Liver (tissue), 3 donors: ENCODE data around the gene OSBP2.

Experiments
- CTCF ChIP-seq: fragments of 150-350 bp; IDR thresholded peaks from 2 replicates; pipeline ENCODE4 v1.5.1; 2017; ENCODE audit warnings: improper control_type of control experiment, low read depth, low read length; ENCODE audit not compliant: missing input control
- RAD21 ChIP-seq, 2 donors: IDR thresholded peaks; 2 replicates each; pipeline ENCODE4 v1.6.1; 2016; ENCODE audit warnings: antibody characterized with exemption in 2 of 2, mild to moderate bottlenecking in 2 of 2
- SP1 ChIP-seq: IDR thresholded peaks from 2 replicates; pipeline ENCODE4 v1.6.1; 2018; ENCODE audit warnings: antibody characterized with exemption, mild to moderate bottlenecking
- donor health status: healthy.
- donor health status: healthy.

GRCh38 chr22:30752771-30753170 lies 58.1 kb downstream of the OSBP2 start:
- TF ChIP-seq CTCF (no peak), SP1 (no peak), RAD21 (IDR thresholded peaks at IDR 0.05) (no peak)
